Liver (tissue), 3 donors: Measurements from ENCODE around the gene ZNF597.

Experiments used
- ATF3 ChIP-seq: IDR thresholded peaks from 2 replicates; pipeline ENCODE4 v1.6.1; 2016; ENCODE audit warnings: antibody characterized with exemption
- CTCF ChIP-seq: fragments of 150-350 bp; IDR thresholded peaks from 2 replicates; pipeline ENCODE4 v1.5.1; 2017; ENCODE audit warnings: improper control_type of control experiment, low read depth, low read length; ENCODE audit not compliant: missing input control
- HNF4A ChIP-seq, 2 donors: conservative IDR thresholded peaks; 2 replicates each; pipeline ENCODE4 v1.6.1; 2016; ENCODE audit warnings: antibody characterized with exemption in 2 of 2, mild to moderate bottlenecking in 2 of 2
- MAX ChIP-seq: IDR thresholded peaks from 2 replicates; pipeline ENCODE4 v1.6.1; 2016; ENCODE audit warnings: antibody characterized with exemption
- RAD21 ChIP-seq, 2 donors: IDR thresholded peaks; 2 replicates each; pipeline ENCODE4 v1.6.1; 2016; ENCODE audit warnings: antibody characterized with exemption in 2 of 2, mild to moderate bottlenecking in 2 of 2
- RXRA ChIP-seq, 2 donors: IDR thresholded peaks; 2 replicates each; pipeline ENCODE4 v1.6.1; 2017 to 2018; ENCODE audit warnings: antibody characterized with exemption in 2 of 2, mild to moderate bottlenecking in 1 of 2
- SP1 ChIP-seq: IDR thresholded peaks from 2 replicates; pipeline ENCODE4 v1.6.1; 2018; ENCODE audit warnings: antibody characterized with exemption, mild to moderate bottlenecking
- TAF1 ChIP-seq: conservative IDR thresholded peaks from 2 replicates; pipeline ENCODE4 v1.6.1; 2016; ENCODE audit warnings: antibody characterized with exemption, mild to moderate bottlenecking
- YY1 ChIP-seq: IDR thresholded peaks from 2 replicates; pipeline ENCODE4 v1.6.1; 2016; ENCODE audit warnings: antibody characterized with exemption, mild to moderate bottlenecking
- ZBTB33 ChIP-seq: IDR thresholded peaks from 2 replicates; pipeline ENCODE4 v1.6.1; 2016; ENCODE audit warnings: antibody characterized with exemption
- donor health status: healthy.
- donor health status: healthy.

- TF ChIP-seq CTCF (no peak), YY1 (no peak), TAF1 (no peak), HNF4A (conservative IDR thresholded peaks at IDR 0.05) (no peak), SP1 (no peak), RAD21 (IDR thresholded peaks at IDR 0.05) (no peak), ZBTB33 (no peak), MAX (no peak), ATF3 (no peak), RXRA (IDR thresholded peaks at IDR 0.05) (no peak)
These were observed 39.4 kb upstream of the ZNF597 start for GRCh38 chr16:3482659-3483241.
